ENCODE results near the gene CCL11.

CCL11 gene

DNA sequence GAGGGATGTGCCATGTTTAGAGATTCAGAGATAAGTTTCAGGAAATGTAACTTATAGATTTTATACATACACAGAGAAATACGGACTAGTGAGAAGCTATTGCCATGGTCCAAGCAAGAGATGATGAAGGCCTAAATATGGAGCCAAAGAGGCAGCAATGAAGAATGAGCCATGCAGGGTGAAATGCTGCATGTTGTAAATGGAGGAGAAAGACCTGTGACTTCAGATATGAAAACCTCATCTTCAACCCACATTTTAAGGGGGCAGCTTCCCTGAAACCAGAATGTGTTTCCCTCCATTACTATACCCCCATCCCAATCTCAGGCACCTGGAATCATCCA lies 27.6 kb upstream of the CCL11 start:
- no peak for DNase-seq

DNA sequence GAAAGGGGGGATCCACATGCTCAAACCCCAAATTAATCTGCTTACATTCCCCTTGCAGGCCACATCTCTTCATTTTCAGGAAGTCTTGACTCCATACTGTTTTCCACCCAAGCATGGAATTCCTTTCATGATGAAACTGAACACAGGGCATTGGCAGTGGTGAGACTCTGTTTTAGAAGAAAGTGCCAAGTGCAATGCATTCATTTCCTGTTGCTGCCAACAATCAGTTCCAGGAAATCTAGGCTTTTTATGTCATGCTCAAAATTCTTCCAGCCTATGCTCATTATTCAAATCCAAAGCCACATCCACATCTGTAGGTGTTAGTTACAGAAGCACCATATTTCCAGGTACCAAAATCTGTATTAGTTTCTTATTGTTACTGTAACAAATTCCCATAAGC lies 26.4 kb upstream of the CCL11 start:
- DNase-seq, result no peak

DNA sequence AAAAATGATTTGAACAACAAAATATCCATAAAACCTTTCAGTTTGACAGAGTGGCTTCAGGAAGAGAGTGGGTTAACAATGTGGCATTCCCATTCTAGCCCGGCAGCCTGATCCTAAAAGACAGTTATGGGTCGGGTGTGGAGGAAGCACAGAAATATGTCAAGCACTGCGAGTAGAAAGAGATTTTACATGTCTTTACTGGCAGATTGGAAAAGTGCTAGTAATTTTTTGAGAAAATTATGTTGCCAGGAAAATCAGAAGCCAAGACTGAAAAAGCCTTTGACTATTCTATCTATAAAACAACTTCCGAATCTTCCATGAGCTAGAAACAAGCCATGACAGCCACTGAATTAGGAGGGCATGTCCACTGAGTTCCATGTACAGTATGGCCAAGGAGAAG lies 24.7 kb upstream of the CCL11 start:
- DNase-seq, result no peak

DNA sequence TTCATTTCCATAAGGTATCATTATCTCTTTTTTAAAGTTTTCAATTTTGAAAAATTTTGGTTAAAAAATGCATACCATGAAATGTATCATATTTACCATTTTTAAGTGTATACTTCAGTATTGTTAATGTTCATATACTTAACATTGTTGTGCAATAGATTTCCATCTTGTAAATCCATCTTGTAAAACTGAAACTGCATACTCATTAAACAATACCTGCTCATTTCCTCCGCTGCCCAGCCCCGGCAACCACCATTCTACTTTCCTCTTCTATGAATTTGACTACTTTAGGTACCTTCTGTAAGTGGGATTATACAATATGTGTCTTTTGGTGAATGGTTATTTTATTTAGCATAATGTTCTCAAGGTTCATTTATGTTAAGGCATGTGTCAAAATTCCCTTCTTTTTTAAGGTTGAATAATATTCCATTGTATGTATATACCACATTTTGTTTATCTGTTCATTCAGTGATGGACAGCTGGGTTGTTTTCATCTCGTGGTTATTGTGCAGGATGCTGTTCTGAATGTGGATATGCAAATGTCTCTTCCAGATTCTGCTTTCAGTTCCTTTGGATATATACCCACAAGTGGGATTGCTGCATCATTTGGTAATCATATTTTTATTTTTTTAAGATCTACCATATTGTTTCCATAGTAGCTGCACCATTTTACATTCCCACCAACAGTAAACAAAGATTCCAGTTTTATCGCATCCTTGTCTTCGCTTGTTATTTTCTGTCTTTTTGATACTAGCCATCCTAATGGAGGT lies 23.8 kb upstream of the CCL11 start:
- no peak for DNase-seq

DNA sequence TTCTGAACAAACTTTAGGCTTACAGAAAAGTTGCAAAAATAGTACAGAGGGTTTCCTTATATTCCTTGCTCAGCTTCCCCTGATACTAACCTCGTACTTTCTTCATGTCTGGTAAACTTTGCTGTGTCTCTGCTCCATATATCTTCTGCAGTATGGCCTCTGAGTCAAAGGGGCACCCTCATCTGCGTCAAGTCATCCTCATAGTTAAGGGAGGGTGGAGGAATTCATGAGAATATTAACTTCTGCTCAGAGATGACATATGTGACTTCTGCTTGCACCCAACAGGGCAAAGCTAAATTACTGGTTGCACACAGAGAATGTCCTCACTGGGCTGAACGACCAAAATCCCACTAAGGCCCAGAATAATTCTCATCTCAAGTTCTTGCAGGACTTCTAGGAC lies 19.8 kb upstream of the CCL11 start:
- no peak for DNase-seq

DNA sequence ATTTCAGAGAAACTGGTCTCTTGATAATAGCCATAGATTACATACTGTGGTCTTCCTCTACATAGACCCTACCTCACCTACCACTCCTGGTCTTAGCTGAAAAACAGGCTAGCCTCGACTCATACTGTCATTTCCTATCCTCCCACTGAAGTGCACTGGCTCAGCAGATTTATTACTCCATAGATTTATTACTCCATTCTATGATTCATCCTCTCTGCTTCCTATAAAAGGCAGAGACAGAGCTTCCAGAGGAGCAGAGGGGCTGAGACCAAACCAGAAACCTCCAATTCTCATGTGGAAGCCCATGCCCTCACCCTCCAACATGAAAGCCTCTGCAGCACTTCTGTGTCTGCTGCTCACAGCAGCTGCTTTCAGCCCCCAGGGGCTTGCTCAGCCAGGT lies 15.6 kb upstream of the CCL11 start, which contains the start of gene CCL7:
TSS of gene CCL7 (plus strand) at position 253 of the 400 bp plus-strand sequence. CDS start at position 323, 70 bp downstream.
- DNase-seq, result no peak

DNA sequence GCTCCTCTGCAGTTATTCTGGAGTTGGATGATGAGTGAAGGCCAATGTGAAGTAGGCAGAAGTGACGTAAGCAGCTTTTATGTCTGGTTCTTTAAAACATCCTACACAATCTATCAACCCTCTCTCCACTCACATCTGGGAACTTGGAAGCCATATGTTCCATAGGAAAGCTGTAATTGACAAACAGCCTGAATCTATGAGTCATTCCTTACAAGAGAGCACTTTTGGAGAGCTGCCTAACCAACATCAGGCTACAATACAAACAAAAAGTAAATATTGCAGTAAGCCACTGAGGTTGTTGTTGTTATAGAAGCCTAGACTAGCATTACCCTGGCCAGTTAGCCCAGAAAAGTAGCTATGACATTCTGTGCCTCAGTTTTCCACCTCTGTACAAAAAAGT lies 9.7 kb upstream of the CCL11 start:
- DNase-seq, result no peak

DNA sequence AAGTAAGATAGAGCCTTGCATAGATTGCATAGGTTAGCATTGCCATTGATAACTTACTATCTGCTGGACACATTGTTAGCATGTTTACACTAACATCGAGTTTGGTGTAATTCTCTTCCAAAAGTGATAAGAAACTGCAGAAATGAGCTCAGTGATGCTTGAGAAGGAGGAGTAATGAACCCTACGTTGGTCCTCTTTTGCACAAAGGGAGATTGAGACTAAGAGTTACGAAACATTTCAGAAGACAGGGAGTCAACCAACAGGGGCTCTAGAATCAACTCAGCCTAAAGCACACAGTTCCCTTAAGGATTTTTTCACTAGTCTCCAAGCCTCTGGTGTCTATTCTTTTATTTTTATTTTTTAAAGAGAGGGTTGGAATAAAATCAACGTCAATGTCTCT lies 8.7 kb upstream of the CCL11 start:
- no peak for DNase-seq

DNA sequence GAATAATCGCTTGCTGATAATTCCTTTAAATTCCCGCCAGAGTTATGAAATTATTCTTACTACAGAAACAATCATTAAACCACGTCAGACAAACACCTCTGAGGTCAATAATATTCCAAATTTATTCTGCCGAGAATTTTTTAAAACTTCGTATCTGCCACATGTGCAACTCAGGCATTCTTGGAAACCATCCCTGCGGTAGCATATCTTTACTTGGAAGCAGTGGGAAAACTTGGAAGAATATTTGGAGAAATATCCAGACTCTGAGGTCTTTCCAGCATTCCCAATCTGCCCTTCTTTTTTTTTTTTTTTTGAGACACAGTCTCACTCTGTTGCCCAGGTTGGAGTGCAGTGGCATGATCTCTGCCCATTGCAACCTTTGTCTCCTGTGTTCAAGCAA lies 2.0 kb upstream of the CCL11 start:
- DNase-seq, result no peak

DNA sequence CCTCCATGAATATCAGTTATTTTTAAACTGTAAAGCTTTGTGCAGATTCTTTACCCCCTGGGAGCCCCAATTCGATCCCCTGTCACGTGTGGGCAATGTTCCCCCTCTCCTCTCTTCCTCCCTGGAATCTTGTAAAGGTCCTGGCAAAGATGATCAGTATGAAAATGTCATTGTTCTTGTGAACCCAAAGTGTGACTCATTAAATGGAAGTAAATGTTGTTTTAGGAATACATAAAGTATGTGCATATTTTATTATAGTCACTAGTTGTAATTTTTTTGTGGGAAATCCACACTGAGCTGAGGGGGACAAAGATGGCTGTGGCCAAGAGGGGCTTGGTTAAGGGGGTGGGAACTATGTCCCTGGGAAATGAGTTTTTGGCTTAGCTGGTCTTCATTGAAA lies 2.3 kb downstream of the CCL11 start:
- no peak for DNase-seq

DNA sequence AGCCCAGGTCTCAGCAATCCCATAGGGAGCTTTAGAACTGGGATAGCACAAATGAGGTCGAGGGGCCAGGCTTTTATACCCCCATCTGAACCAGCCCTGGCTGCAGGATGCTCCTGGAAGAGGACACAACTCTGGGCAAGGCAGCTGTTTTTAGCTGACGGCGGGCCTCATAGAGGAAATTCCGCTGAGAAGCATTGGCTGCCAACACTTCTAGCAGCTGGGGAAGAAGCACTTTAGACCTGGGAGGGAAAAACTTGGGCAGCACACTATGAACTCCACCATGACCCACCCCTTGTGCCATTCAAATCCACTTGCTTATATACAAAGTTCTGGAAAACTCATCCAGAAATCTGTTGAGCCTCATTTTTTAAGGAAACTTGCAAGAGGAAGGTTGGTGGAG lies 5.0 kb downstream of the CCL11 start:
- no peak for DNase-seq

DNA sequence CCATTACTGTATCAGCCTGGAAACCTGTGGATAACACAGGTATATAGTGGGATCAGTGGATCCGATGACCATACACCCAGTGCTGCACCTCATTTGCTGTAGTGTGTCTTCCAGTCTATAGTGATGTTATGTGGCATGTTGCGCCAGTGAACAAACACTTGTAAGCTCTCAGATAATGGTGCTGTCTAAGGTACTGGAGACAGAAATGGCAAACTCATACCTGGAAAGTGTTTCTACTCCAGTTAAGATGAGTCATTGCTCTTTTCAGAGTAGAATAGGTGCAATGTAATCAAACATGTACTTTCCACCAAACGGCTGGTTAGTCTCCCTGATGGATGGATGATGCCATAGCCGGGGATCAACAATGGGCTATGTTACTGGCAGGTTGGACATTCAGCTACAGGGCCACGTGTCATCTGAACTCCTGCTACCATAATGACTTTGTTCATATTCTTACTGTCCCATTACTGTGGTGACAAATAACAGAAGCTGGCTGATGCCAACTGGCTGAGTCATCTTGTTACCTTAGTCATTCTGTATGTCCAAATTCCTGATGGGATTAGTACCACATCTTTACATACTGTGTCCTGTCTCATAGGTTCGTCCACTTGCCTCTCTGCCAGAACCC lies 6.3 kb downstream of the CCL11 start:
- DNase-seq, result no peak

DNA sequence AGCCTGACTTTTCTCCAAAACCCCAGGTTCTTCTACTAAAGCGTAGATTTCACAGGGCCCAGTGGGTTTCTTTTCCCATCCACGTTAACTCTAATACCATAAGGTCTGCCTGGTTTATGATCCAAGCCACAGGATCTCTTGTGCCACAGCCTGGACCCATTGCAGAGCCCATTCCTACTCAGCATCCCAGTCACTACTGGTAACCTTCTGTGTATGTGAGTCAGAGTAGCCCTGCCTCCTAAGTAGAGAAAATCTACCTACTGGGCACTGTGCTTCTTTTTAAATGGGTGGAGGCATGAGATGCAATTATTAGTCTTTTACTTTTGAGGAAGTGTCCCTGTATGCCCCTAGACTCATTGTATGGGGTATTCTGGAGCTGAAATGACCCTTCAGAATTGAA lies 13.5 kb downstream of the CCL11 start:
- DNase-seq, result no peak

DNA sequence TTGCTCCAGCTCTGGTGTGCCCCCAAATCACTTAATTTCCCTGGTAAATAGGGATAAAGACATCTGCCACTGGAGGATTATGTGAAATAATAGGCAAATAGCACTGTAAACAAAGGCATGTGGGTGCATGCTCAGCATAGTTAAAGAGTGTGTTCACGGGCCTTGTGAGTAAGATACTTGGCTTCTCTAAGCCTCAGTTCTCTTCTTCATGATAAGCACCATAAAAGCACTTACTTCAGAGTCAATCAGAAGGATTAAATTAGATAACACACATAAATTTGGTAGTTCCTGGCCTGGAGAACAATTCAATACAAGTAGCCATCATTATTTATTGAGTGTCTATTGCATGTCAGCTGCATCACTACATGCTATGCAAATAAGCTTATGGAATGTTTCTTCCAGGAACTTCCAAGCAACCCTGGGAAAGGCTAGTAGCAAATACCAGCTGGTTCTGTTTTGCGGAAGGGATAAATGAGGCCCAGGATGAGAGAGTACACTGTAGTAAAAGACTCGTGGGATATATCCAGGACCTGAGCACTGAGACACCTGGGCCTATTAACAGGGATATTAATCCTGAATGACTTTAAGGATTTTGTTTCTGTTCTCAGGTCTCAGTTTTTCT lies 14.5 kb downstream of the CCL11 start:
- no peak for DNase-seq

DNA sequence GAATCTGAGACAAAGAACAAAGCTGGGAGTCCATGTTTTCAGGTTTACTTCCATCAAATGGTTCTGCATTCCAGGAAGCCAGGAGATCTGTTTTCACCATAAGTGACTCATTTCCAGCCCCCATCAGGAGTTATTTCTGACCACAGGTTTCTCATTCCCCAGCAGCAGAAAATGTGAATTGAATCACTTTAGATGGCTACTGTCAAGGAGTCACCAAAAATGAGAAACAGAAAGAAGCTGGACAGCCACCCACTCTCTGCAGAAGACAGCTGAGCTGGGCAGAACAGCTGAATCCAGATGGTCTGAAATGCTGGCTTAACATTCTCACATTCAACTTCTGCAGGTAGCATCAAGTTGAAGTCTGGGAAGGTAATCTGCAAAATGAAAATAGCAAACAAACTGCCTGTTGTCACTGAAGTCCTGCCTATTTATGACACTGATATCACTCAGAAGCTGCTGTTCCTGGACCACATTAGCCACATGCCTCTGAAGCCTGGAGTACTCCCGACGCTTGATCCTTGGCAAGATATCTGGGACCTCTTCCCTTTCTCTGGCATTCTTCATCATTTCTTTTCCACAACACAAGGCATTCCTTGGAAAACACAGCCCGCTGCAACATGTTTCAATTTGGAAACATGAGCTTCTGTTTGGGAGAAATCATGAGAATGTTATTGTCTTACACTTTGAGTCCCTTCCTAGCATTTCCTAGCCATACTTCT lies 15.3 kb downstream of the CCL11 start:
- no peak for DNase-seq

DNA sequence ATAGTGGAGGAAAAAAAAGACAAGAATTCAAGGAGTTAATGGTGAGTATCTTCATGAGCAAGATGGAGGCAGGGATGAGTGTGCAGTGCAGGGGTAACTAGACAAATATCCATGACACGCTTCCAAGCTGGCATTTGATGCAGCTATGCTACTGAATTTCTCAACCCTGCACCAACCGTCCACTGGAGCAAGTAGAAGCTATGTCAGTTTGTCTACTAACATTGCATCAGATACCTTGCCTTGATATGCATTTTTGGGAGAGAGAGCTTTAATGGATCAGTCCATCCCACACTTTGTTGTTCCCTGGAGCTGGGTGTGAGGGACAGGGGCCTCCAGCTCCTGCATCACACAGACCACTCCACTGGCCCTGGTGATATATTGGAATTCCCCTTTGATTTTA lies 16.4 kb downstream of the CCL11 start:
- DNase-seq, result no peak

DNA sequence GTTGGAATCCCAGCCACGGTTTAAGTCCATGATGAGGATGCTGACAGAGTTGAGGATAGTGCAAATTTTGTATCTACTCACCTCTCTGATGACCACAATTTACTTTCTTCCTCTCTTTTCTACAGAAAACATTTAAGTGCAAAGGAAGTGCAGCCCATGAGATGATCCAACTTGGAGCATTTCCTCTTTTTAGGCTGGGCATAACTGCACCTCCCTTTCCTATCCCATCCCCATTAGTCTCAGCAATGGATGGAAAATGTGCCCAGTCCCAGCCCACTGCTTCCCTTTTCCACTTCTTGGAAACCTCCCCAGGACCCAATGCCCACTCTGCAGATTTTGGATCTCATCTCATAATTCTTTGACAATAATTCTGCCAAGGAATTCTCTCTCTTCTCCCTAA lies 17.1 kb downstream of the CCL11 start:
- no peak for DNase-seq

DNA sequence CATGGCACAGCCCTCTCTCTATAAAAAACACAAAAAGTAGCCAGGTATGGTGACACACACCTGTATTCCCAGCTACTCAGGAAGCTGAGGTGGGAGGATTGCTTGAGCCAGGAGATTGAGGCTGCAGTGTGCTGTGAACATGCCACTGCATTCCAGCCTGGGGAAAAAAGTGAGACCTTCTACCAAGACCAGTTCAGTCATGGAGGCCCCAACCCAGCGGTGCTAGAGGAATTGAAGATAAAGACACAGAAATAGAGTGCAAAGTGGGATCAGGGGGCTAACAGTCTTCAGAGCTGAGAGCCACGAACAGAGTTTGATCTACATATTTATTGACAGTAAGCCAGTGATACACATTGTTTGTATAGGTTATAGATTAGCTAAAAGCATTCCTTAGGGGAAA lies 18.1 kb downstream of the CCL11 start:
- no peak for DNase-seq

DNA sequence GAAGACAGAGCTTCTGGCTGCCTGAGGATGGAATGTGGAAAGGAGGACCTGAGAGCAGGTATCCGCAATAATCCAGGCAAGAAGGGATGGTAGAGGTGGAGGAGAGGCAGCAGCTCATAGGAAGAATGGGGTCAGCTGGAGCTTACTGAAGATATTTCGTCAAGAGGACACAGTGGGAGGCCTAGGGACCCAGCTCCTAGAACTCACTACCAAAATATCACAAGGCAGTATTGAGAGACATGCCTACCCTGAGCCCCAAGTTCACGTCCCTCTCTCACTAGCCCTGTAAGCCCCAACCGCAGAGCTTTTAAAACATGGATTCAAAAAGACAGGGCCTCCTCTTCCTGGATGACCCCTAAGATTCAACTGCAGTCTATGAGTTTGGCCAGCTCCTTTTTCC lies 19.5 kb downstream of the CCL11 start:
- DNase-seq, result no peak

DNA sequence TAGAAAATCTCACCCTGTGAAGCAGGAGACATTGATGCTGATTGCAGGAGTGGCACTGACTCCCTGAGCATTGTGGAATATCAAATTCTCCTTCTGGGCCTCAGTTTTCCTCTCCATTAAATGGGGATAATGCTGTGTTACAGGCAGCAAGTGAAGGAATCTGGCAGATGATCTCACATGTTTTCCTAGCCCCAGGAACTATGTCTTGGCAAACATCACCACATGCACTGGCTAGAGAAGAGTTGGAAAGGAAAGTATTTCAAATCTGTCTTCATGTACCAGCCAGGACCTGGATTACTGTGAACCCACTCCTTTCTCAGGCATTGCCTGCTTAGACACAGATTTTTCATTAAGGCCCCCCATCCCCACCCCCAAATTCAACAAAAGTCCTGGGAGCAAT lies 20.1 kb downstream of the CCL11 start:
- no peak for DNase-seq

DNA sequence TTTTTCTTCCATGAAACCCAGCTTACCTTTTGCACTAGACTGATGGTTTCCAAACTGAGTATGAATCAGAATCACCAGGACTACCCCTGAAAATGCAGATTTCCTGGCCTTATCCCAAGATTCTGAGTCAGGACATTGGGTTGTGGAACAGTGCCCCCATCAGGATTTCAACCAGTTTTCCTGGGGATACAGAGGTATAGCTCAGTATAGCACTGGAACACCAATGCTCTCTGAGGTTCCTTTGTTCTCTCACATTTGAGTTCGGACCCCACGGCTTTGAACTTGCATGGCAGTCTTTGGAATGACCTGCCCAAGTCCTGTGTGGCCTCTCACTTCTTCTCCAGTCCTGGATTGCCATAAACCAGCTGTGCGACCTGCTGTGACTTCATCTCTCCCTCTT lies 20.9 kb downstream of the CCL11 start:
- DNase-seq, result no peak

DNA sequence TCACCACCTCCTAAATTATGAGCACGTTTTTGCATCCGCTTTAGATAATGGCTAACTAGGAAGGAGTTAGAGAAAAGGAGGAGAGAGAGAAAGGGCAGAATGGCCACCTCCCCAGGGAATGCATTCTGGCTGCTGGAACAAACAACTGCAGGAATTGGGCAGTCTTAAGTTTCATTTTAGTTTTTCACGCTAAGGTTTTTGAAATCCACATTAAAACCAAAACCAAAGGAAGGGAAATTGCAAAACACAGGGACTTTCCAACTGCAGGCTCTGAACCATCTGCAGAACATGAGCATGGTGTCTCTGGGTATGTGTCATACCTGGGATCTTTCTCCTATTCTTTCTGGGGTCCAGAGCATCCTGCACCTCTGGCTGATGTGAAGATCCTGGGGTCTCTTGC lies 21.6 kb downstream of the CCL11 start:
- no peak for DNase-seq

DNA sequence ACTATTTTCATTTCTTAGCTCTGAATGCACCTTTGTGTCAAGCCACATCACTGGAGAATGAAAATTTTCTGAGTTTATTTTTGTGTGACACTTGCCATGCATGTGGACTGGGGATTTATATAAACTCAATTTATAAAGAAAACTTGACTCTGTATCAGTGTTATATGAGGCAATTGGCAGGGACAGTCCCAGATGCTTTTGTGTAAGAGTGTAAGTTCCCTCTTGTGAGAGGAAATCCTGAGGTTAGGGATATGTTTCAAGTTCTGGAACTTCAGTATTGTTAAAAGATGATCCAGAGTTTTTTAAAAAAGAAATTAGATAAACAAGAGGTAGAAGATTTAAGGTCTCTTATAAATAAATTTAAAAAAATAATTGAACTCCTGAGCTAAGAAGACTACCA lies 22.8 kb downstream of the CCL11 start:
- DNase-seq, result no peak

DNA sequence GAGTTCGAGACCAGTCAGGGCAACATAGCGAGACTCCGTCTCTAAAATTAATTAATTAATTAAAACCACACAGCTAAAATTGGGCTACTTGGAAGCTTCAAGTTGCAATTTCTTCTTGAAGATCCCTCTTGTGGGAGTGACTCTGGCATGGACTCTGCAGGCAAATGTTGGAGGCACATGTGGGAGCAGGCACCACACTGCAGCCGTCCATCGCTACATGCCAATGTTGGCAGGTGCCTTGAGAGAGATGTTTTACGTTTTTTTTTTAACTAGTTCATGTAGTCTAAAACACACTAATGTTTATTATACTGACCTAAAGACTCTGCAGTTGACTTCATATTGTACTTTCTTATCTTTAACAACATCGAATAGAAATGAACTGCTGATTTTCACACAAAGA lies 25.7 kb downstream of the CCL11 start:
- no peak for DNase-seq

Data from SHP77 (cell line).